ENCODE results near the gene MTUS2.

Gene MTUS2

DNA sequence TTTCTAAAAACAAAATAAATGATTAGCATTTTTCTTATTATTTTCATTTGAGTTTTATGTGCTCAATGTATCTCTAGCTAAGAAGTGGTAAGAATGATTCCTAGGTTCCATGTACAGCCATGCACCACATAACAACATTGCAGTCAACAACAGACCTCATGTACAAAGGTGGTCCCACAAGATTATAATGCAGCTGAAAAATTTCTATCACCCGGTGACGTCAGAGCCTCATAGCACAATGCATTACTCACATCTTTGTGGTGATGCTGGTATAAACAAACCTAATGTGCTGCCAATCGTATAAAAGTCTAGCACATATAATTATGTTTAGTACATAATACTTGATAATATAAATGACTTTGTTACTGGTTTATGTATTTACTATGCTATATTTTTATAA lies 654.9 kb downstream of the MTUS2 start:
- FAIRE-seq (no peak), DNase-seq (ENCODE audit: low spot score) (no peak)

DNA sequence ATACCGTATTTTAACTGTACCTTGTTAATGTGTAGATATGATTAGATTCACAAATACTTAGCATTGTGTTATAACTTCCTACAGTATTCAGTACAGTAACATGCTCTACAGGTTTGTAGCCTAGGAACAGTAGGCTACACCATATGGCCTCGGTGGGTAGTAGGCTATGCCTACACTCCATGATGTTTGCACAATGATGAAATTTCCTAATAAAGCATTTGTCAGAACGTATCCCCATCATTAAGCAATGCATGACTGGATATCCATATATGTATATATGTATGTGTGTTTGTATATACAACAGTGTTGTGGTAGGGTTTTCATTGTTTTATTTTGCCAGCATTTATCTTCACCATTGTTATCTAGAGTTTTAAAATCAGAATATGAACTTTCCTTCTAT lies 655.9 kb downstream of the MTUS2 start:
- DNase-seq (ENCODE audit: low spot score) (no peak), FAIRE-seq (no peak)

- FAIRE-seq (no peak), DNase-seq (ENCODE audit: low spot score) (no peak)
These were observed 659.8 kb downstream of the MTUS2 start for GRCh38 chr13:29479716-29480492.

GRCh38 chr13:29480893-29481525 lies 660.9 kb downstream of the MTUS2 start:
- DNase-seq (ENCODE audit: low spot score) (no peak), FAIRE-seq (no peak)

DNA sequence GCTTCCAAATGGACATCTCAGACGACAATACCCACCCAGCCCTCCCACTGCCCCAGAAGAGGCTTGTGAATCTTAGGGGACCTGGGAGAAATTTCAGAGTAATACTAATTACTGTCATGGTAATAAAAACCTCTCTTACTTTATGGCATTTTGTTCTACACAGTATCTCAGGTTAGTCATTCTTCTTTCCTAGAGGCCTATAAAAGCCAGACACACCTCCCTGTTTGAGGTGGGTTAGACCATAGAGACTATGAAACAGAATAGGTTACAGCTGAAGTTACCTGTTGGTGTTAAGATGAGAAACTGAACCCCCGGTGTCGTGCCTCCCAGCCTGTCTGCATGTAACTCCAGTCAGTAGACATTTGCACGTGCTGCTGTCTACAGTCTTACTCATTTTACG lies 661.5 kb downstream of the MTUS2 start:
- no peak for FAIRE-seq
- DNase-seq (ENCODE audit: low spot score) = no peak

GRCh38 chr13:29482504-29482903 lies 662.4 kb downstream of the MTUS2 start:
- DNase-seq (ENCODE audit: low spot score) (no peak), FAIRE-seq (no peak)

- no peak for FAIRE-seq
- no peak for DNase-seq (ENCODE audit: low spot score)
These were observed 663.1 kb downstream of the MTUS2 start for GRCh38 chr13:29483211-29483610.

- FAIRE-seq (no peak), DNase-seq (ENCODE audit: low spot score) (no peak)
These were observed 663.5 kb downstream of the MTUS2 start for GRCh38 chr13:29483623-29484022.

DNA sequence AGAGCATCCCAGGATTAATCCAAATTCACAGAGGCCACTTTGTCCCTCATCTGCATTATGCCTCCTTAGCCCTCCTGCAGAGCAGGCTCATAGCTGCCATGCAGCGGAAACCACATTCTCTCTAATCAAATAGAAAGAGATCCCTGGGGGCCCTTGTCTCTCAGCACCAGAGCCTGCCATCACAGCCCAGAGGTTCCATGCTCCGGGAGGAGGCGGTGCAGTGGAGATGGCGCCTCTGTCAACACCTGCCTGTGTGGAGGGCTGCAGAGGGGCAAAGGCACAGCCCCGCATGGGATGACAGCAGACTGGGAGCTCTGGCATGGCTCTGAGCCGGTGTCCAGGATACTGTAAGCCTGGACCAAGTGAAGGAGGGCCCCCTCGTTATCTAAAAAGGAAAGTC lies 664.1 kb downstream of the MTUS2 start:
- no peak for DNase-seq (ENCODE audit: low spot score)
- no peak for FAIRE-seq

DNA sequence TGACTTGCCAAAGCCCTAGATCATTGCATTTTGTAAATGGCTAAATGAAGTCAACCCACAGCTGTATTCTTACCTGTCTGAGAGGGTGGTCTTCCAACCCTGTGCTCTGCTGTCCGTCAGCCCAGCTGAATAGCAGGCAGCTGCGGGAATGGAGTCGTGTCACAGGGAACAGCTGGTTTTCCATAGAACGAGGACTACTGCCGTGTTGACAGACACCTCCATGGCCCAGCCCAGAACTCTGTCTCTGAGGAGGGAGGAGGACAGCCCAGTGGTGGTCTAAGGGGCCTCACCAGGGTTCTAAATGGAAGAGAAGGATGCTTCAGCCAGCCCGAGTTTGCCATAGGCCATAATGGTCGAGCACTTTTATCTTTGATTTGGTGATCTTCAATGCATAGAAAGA lies 664.7 kb downstream of the MTUS2 start:
- no peak for FAIRE-seq
- DNase-seq (ENCODE audit: low spot score) = no peak

- DNase-seq (ENCODE audit: low spot score) (no peak), FAIRE-seq (no peak)
These were observed 666.4 kb downstream of the MTUS2 start for GRCh38 chr13:29486551-29486950.

DNA sequence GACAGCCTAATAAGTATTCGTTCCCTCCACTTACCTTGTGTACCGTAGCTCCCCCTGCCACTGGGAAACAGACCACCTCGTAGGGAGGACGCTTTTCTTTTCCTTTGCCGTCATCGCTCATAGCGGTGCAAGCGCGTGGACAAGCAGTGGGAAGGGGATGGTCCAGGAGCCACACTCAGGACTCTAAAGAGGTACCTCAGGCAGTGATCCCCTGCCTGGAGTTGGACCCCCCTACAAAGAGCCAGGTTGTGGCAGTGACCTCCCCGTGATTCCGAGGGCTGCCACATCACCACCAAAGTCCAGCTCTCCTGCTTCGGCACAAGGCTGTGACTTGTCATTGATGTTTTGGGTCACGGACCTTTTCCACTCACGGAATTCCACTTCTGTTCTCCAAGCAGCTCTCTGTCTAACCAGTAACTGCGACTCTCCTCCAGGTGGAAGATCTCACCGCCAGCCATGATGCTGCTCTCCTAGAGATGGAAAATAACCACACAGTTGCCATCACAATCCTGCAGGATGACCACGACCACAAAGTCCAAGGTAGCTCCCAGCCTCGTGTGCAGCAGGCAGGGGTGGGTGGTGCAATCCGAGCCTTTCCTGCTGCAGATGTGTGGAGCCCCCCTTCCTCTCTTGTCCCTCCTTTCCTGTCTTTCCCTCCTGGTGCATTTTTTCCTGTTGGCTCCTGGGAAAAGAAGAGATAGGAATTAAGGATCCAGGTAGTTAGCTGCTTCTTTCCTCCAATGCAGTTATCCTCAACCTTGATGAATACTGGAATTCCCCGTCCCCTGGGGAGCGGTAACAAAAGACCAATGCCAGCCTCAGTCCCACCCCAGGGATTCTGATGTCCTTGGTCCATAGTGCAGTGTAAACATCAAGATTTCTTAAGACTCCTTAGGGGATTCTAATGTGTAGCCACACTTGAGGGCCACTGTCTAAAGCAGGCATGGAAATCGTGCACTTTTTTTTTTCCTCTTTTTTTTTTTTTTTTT lies 667.6 kb downstream of the MTUS2 start:
- FAIRE-seq = no peak

GRCh38 chr13:29489650-29490560 lies 669.8 kb downstream of the MTUS2 start:
- FAIRE-seq = no peak
- DNase-seq (ENCODE audit: low spot score) = no peak

More for the DNA sequence above, 667.6 kb downstream of the MTUS2 start:
- no peak for DNase-seq (ENCODE audit: low spot score)

DNA sequence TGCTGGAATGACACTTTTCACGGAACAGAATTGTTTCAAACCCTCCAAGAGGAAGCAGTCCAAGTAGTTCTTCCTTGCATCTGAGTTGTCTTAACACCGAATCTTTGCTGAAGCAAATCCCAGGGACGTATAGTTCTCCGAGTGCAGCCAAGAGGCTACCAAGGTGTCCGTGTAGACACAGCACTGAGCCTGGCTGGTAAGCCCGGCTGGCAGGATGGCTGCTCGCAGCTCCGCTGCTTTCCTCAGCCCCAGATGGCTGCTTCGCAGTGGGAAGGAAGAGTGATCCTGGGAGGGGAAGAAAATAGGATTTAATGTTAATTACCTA lies 670.4 kb downstream of the MTUS2 start:
- FAIRE-seq = no peak
- no peak for DNase-seq (ENCODE audit: low spot score)

DNA sequence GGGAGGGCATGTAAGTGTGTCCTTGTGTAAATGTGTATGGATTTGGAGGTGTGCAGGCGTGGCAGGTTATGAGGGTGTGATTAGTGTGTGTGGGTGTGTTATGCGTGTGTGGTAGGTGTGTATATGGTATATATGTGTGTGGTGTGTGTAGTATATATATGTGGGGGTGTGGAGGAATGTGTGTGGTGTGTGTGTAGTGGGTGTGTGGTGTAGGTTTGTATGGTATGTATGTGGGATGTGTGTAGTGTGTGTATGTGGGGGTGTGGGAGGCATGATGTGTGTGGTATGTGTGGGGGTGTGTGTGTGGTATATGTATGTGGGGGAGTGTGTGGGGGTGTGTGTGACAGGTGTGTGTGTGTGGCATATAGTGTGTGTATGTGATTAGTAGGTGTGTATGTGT lies 671.1 kb downstream of the MTUS2 start:
- FAIRE-seq (no peak), DNase-seq (ENCODE audit: low spot score) (no peak)

- DNase-seq (ENCODE audit: low spot score) (no peak), FAIRE-seq (no peak)
These were observed 673.7 kb downstream of the MTUS2 start for GRCh38 chr13:29493796-29494195.

- no peak for DNase-seq (ENCODE audit: low spot score)
- FAIRE-seq = no peak
These were observed 674.4 kb downstream of the MTUS2 start for GRCh38 chr13:29494520-29494919.

DNA sequence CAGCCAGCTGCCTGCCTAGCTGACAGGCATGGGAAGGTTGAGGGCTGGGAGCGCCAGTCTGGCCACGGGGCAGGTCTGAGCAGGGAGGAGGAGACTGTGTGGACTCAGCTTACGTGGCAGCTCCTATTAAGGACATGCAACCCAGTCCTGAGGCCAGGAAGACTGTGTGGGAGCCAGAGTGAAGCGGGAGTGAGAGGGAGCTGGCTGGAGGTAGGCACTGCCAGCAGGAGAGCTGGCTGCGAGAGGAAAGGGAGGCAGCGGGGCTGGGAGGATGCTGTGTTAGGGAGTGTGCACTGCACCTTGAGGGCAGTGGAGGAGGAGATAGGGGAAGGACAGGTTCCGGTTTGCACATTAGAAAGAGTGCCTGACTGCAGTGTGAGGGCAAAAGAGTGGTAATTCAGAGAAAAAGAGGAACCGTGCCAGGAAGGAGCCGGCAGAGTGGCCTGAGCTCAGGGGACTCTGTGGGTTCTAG lies 676.1 kb downstream of the MTUS2 start:
- no peak for FAIRE-seq
- no peak for DNase-seq (ENCODE audit: low spot score)

DNA sequence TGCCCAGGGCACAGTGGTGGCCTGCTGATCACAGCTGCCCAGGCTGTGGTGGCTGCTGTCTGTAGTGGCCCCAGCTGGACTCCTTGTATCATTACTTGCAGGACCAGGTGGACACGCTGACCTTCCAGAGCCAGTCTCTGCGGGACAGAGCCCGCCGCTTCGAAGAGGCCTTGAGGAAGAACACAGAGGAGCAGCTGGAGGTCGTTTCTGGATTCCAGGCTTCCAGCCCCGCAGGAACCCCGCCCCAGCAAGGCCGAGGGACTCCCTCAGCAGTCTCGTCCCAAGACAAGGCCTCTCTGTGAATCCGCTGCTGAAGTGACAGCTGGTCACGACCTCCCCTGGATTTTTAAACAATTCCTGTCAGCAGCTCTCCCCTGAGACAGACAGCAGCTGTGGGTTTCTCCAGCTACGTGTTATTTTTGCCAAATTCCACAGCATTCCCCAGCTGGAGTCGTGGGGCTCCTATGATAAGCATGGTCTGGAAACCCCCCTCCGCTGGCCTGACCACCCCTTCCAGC lies 677.1 kb downstream of the MTUS2 start:
- FAIRE-seq = no peak
- no peak for DNase-seq (ENCODE audit: low spot score)

DNA sequence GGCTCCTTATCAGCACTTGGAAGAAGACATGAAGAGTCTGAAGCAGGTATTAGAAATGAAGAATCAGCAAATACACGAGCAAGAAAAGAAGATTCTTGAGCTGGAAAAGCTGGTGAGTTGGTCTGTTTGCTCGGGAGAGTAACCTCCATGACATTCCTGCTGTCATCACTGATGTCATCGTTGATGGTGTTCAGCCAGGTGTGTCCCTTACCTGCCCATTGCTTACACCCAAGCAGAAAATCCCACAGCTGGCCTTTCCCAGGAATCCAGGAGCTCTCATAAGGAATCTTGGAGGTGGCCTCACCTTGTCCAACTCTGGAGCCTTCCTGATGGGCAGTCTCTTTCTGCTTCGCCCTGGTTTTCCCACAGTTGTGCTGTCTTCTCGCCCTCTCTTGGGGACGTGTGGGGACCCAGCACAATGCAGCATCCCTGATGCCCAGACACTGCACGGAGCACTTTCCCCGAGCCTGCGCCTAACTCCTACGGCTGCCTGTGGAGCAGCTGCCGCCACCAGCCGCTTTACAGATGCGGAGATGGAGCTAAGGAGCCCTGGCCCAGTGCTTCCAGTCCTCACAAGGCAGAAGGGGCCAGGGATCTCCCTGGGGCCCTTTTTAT lies 678.4 kb downstream of the MTUS2 start:
- no peak for FAIRE-seq
- no peak for DNase-seq (ENCODE audit: low spot score)

All from urothelium cell line (cell line).